HEK293 (cell line): Measurements from ENCODE around the gene TRMT5.

Experiments
- CTCF ChIA-PET: fragments of 350-600 bp; formaldehyde crosslinking; extraction: SDS; loops from one replicate; lab custom pipeline; 2021; ENCODE audit warnings: antibody characterized with exemption; lab: Yijun Ruan, JAX
- POLR2A ChIA-PET: fragments of 300-600 bp; formaldehyde crosslinking; extraction: SDS; loops from one replicate; lab custom pipeline; 2020; ENCODE audit warnings: antibody characterized with exemption, inconsistent platforms; lab: Yijun Ruan, JAX
- H3K27ac ChIP-seq: fragments of 200-500 bp; sonication (Bioruptor generic); 2 replicates; pipeline ENCODE4 v1.5.1; 2014; ENCODE audit warnings: low read depth, low read length, control low read depth, inconsistent platforms; ENCODE audit errors: extremely low read depth
- H3K36me3 ChIP-seq, 2 experiments: fragments of 200-500 bp in 1 of 2; sonication (Bioruptor generic) in 1 of 2; 1 replicate in 1 of 2; 2 replicates in 1 of 2; pipeline ENCODE4 v1.5.1; 2014 to 2017; ENCODE audit warnings: inconsistent platforms in 2 of 2, low read length in 2 of 2; ENCODE audit not compliant: control insufficient read depth in 2 of 2, insufficient read depth in 1 of 2
- H3K4me1 ChIP-seq: fragments of 200-500 bp; sonication (Bioruptor generic); 2 replicates; pipeline ENCODE4 v1.5.1; 2014; ENCODE audit warnings: mild to moderate bottlenecking, low read length, inconsistent platforms; ENCODE audit not compliant: control insufficient read depth, insufficient read depth
- H3K4me3 ChIP-seq: 2 replicates; pipeline ENCODE4 v1.5.1; 2011; ENCODE audit warnings: low read depth, mild to moderate bottlenecking, control low read depth, low read length, moderate library complexity
- H3K9me3 ChIP-seq: fragments of 200-500 bp; sonication (Bioruptor generic); 2 replicates; pipeline ENCODE4 v1.5.1; 2014; ENCODE audit warnings: low read depth, low read length, inconsistent platforms; ENCODE audit not compliant: control insufficient read depth, insufficient read depth
- HOXA7 ChIP-seq: sonication (generic); formaldehyde crosslinking; IDR thresholded peaks from 2 replicates; pipeline ENCODE4 v1.8.1; 2022; ENCODE audit warnings: missing genetic modification reagents, borderline replicate concordance
- HOXD13 ChIP-seq: sonication (generic); formaldehyde crosslinking; IDR thresholded peaks from 2 replicates; pipeline ENCODE4 v1.8.0; 2022; ENCODE audit warnings: missing genetic modification reagents, borderline replicate concordance
- ZFHX2 ChIP-seq: fragments of 450-650 bp; formaldehyde crosslinking; conservative IDR thresholded peaks from 2 replicates; pipeline ENCODE4 v1.5.1; 2016; ENCODE audit warnings: missing biosample characterization, missing genetic modification characterization
- ZNF121 ChIP-seq: fragments of 450-650 bp; formaldehyde crosslinking; IDR thresholded peaks from 2 replicates; pipeline ENCODE4 v1.5.1; 2016; ENCODE audit warnings: missing biosample characterization, missing genetic modification characterization
- ZNF174 ChIP-seq: fragments of 450-650 bp; formaldehyde crosslinking; IDR thresholded peaks from 2 replicates; pipeline ENCODE4 v1.5.0; 2017; ENCODE audit warnings: missing biosample characterization, mild to moderate bottlenecking, missing genetic modification characterization
- ZNF239 ChIP-seq: fragments of 450-650 bp; formaldehyde crosslinking; IDR thresholded peaks from 2 replicates; pipeline ENCODE4 v1.5.1; 2016; ENCODE audit warnings: missing biosample characterization, missing genetic modification characterization
- ZNF350 ChIP-seq: fragments of 450-650 bp; formaldehyde crosslinking; IDR thresholded peaks from 2 replicates; pipeline ENCODE4 v1.5.0; 2017; ENCODE audit warnings: missing biosample characterization, mild to moderate bottlenecking, missing genetic modification characterization
- ZNF37A ChIP-seq: fragments of 450-650 bp; IDR thresholded peaks from 2 replicates; pipeline ENCODE4 v1.5.1; 2018; ENCODE audit warnings: missing biosample characterization, missing genetic modification characterization
- ZNF416 ChIP-seq: fragments of 450-650 bp; formaldehyde crosslinking; IDR thresholded peaks from 2 replicates; pipeline ENCODE4 v1.5.1; 2016; ENCODE audit warnings: missing biosample characterization, missing genetic modification characterization
- ZNF530 ChIP-seq: fragments of 450-650 bp; formaldehyde crosslinking; IDR thresholded peaks from 2 replicates; pipeline ENCODE4 v1.5.1; 2016; ENCODE audit warnings: low read depth, missing biosample characterization, missing genetic modification characterization
- ZNF658 ChIP-seq: fragments of 450-650 bp; formaldehyde crosslinking; IDR thresholded peaks from 2 replicates; pipeline ENCODE4; 2016; ENCODE audit warnings: missing biosample characterization, missing genetic modification characterization
- ZNF791 ChIP-seq: fragments of 450-650 bp; formaldehyde crosslinking; IDR thresholded peaks from 2 replicates; pipeline ENCODE4 v1.5.1; 2016; ENCODE audit warnings: missing biosample characterization, missing genetic modification characterization
- ZNF830 ChIP-seq: fragments of 450-650 bp; IDR thresholded peaks from 2 replicates; pipeline ENCODE4 v1.5.0; 2018; ENCODE audit warnings: missing biosample characterization, missing genetic modification characterization, low read depth, mild to moderate bottlenecking, moderate library complexity
- TF ChIP-seq, protein P1 (sequence below): fragments of 450-650 bp; formaldehyde crosslinking; IDR thresholded peaks from 2 replicates; pipeline ENCODE4 v1.5.1; 2016; ENCODE audit warnings: missing biosample characterization, missing genetic modification characterization
- TF ChIP-seq, protein P2 (sequence below): fragments of 450-650 bp; formaldehyde crosslinking; IDR thresholded peaks from 2 replicates; pipeline ENCODE4 v1.5.1; 2016; ENCODE audit warnings: missing biosample characterization, missing genetic modification characterization
- TF ChIP-seq, protein P3 (sequence below): fragments of 450-650 bp; formaldehyde crosslinking; IDR thresholded peaks from 2 replicates; pipeline ENCODE4 v1.5.1; 2016; ENCODE audit warnings: missing biosample characterization, missing genetic modification characterization, borderline replicate concordance
- TF ChIP-seq, protein P4 (sequence below): fragments of 450-650 bp; formaldehyde crosslinking; IDR thresholded peaks from 2 replicates; pipeline ENCODE4 v1.5.1; 2016; ENCODE audit warnings: missing biosample characterization, missing genetic modification characterization
- TF ChIP-seq, protein P5 (sequence below): fragments of 450-650 bp; formaldehyde crosslinking; IDR thresholded peaks from 2 replicates; pipeline ENCODE4 v1.5.1; 2017; ENCODE audit warnings: missing biosample characterization, missing genetic modification characterization

TRMT5 gene

DNA sequence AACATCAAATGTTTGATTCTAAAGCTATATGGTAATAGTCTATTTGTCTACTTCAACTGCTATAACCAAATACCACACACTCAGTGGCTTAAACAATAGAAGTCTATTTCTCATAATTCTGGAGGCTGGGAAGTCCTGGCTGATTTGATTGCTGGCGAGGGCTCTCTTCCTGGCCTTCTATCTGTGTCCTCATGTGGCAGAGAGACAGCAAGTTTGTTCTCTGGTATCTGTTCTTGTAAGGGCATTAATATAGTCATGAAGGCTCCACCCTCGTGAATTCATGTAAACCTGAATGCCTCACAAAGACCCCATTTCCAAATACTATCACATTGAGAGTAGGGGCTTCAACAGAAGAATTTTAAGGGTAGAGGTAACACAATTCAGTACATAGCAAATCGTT, 34.1 kb downstream of the TRMT5 start (continued):
- TF ChIP-seq, protein P1, sequence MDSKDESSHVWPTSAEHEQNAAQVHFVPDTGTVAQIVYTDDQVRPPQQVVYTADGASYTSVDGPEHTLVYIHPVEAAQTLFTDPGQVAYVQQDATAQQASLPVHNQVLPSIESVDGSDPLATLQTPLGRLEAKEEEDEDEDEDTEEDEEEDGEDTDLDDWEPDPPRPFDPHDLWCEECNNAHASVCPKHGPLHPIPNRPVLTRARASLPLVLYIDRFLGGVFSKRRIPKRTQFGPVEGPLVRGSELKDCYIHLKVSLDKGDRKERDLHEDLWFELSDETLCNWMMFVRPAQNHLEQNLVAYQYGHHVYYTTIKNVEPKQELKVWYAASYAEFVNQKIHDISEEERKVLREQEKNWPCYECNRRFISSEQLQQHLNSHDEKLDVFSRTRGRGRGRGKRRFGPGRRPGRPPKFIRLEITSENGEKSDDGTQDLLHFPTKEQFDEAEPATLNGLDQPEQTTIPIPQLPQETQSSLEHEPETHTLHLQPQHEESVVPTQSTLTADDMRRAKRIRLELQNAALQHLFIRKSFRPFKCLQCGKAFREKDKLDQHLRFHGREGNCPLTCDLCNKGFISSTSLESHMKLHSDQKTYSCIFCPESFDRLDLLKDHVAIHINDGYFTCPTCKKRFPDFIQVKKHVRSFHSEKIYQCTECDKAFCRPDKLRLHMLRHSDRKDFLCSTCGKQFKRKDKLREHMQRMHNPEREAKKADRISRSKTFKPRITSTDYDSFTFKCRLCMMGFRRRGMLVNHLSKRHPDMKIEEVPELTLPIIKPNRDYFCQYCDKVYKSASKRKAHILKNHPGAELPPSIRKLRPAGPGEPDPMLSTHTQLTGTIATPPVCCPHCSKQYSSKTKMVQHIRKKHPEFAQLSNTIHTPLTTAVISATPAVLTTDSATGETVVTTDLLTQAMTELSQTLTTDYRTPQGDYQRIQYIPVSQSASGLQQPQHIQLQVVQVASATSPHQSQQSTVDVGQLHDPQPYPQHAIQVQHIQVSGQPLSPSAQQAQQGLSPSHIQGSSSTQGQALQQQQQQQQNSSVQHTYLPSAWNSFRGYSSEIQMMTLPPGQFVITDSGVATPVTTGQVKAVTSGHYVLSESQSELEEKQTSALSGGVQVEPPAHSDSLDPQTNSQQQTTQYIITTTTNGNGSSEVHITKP = no peak
- TF ChIP-seq, protein P2, sequence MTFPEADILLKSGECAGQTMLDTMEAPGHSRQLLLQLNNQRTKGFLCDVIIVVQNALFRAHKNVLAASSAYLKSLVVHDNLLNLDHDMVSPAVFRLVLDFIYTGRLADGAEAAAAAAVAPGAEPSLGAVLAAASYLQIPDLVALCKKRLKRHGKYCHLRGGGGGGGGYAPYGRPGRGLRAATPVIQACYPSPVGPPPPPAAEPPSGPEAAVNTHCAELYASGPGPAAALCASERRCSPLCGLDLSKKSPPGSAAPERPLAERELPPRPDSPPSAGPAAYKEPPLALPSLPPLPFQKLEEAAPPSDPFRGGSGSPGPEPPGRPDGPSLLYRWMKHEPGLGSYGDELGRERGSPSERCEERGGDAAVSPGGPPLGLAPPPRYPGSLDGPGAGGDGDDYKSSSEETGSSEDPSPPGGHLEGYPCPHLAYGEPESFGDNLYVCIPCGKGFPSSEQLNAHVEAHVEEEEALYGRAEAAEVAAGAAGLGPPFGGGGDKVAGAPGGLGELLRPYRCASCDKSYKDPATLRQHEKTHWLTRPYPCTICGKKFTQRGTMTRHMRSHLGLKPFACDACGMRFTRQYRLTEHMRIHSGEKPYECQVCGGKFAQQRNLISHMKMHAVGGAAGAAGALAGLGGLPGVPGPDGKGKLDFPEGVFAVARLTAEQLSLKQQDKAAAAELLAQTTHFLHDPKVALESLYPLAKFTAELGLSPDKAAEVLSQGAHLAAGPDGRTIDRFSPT (tag by site-specific recombination) = no peak
- TF ChIP-seq ZNF174 (tag by site-specific recombination) (no peak), ZNF239 (tag by site-specific recombination) (no peak), ZNF416 (tag by site-specific recombination) (no peak), ZFHX2 (tag by site-specific recombination) (no peak), ZNF791 (no peak)

DNA sequence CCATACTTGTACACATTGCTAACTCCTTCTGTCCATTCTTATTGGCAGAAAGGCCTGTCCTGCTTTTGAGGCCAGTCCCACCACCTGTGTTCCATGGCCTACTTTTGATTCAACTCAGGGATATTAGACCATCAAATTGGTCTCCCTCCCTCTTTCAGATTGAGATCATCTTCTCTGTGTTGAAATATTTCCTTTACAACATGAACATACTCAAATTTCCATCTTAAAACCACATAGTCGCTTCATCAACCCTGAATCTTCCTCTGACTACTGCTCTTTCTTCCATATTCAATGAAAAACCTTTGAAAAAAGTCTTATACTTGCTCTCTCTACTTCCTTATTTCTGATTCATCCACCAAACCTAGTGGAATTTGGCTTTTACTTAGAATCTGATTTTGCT, 34.9 kb downstream of the TRMT5 start:
- no peak overlapping the region for H3K27ac ChIP-seq
- ChIA-PET POLR2A (no interaction called here), CTCF (no interaction called here)

DNA sequence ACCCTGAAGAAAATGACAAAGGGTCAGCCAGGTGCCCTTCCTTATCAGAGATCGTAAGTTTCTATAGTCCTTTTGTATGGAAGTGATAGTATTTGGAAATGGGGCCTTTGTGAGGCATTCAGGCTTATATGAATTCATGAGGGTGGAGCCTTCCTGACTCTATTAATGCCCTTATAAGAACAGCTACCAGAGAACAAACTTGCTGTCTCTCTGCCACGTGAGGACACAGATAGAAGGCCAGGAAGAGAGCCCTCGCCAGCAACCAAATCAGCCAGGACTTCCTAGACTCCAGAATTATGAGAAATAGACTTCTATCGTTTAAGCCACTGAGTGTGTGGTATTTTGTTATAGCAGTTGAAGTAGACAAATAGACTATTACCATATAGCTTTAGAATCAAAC, 36.7 kb downstream of the TRMT5 start:
- TF ChIP-seq, protein P3, sequence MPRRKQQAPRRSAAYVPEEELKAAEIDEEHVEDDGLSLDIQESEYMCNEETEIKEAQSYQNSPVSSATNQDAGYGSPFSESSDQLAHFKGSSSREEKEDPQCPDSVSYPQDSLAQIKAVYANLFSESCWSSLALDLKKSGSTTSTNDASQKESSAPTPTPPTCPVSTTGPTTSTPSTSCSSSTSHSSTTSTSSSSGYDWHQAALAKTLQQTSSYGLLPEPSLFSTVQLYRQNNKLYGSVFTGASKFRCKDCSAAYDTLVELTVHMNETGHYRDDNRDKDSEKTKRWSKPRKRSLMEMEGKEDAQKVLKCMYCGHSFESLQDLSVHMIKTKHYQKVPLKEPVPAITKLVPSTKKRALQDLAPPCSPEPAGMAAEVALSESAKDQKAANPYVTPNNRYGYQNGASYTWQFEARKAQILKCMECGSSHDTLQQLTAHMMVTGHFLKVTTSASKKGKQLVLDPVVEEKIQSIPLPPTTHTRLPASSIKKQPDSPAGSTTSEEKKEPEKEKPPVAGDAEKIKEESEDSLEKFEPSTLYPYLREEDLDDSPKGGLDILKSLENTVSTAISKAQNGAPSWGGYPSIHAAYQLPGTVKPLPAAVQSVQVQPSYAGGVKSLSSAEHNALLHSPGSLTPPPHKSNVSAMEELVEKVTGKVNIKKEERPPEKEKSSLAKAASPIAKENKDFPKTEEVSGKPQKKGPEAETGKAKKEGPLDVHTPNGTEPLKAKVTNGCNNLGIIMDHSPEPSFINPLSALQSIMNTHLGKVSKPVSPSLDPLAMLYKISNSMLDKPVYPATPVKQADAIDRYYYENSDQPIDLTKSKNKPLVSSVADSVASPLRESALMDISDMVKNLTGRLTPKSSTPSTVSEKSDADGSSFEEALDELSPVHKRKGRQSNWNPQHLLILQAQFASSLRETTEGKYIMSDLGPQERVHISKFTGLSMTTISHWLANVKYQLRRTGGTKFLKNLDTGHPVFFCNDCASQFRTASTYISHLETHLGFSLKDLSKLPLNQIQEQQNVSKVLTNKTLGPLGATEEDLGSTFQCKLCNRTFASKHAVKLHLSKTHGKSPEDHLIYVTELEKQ = no peak
- TF ChIP-seq ZNF830 = no peak
- TF ChIP-seq, all 188 proteins: peak for 0
- ChIA-PET CTCF (no interaction called here), POLR2A (no interaction called here)
- Histone ChIP-seq H3K36me3 (no peaks in the 10 kb centered on the region; a peak in 1 of 3 replicates), H3K9me3 (no peaks in the 10 kb centered on the region), H3K4me3 (no peak overlapping the region), H3K4me1 (peaks cover 20% of the 10 kb centered on the region), H3K27ac (0 out of 2 replicates have a peak overlapping the region, but pooled peaks have one; percentile 24)

More for the DNA sequence above, 34.9 kb downstream of the TRMT5 start:
- Histone ChIP-seq H3K4me1 (peaks cover 20% of the 10 kb centered on the region), H3K4me3 (no peak overlapping the region), H3K36me3 (no peaks in the 10 kb centered on the region; a peak in 1 of 3 replicates), H3K9me3 (no peaks in the 10 kb centered on the region)
- TF ChIP-seq, protein P4, sequence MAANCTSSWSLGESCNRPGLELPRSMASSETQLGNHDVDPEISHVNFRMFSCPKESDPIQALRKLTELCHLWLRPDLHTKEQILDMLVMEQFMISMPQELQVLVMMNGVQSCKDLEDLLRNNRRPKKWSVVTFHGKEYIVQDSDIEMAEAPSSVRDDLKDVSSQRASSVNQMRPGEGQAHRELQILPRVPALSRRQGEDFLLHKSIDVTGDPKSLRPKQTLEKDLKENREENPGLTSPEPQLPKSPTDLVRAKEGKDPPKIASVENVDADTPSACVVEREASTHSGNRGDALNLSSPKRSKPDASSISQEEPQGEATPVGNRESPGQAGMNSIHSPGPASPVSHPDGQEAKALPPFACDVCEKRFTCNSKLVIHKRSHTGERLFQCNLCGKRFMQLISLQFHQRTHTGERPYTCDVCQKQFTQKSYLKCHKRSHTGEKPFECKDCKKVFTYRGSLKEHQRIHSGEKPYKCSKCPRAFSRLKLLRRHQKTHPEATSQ (tag by site-specific recombination) = no peak
- TF ChIP-seq, protein P5, sequence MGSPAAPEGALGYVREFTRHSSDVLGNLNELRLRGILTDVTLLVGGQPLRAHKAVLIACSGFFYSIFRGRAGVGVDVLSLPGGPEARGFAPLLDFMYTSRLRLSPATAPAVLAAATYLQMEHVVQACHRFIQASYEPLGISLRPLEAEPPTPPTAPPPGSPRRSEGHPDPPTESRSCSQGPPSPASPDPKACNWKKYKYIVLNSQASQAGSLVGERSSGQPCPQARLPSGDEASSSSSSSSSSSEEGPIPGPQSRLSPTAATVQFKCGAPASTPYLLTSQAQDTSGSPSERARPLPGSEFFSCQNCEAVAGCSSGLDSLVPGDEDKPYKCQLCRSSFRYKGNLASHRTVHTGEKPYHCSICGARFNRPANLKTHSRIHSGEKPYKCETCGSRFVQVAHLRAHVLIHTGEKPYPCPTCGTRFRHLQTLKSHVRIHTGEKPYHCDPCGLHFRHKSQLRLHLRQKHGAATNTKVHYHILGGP (tag by site-specific recombination) = no peak
- TF ChIP-seq ZNF658 (tag by site-specific recombination) = no peak
- no peak for TF ChIP-seq ZNF121 (tag by site-specific recombination)
- TF ChIP-seq ZNF37A = no peak
- no peak for TF ChIP-seq ZNF530 (tag by site-specific recombination)
- no peak for TF ChIP-seq HOXA7 (CRISPR knock-in tag)
- no peak for TF ChIP-seq HOXD13 (CRISPR knock-in tag)
- no peak for TF ChIP-seq ZNF350 (tag by site-specific recombination)
